Stimulated activated CD4-positive, alpha-beta T cell treated with anti-CD3 and anti-CD28 coated beads, Interleukin-15, amount 100 ng/mL, for 48 hours (primary cell): ENCODE measurements around the gene MARCHF6.
"Not testable (repeated sequence)": the region's sequence is repeated elsewhere in the genome, so short reads cannot be mapped to it uniquely, and the experiment has no call there.

Source experiments
- DNase-seq, 2 donors: peaks; one replicate each; pipeline ENCODE4 v3.0.0-alpha.2; 2020; ENCODE audit warnings: low read depth in 2 of 2

MARCHF6 gene

GRCh38 chr5:10353241-10354047, at the start of gene MARCHF6:
TSS of gene MARCHF6 (plus strand) at chr5:10353695. CDS start at chr5:10353899, 204 bp downstream.
- DNase-seq: peak; percentile 90 to 92

GRCh38 chr5:10303699-10304170, 49.8 kb upstream of the MARCHF6 start:
- no peak for DNase-seq

GRCh38 chr5:10304932-10305331, 48.6 kb upstream of the MARCHF6 start:
- DNase-seq: no peak

- DNase-seq: no peak
Measured at GRCh38 chr5:10306114-10306513, 47.4 kb upstream of the MARCHF6 start.

GRCh38 chr5:10306806-10307205, 46.7 kb upstream of the MARCHF6 start:
- no peak for DNase-seq

GRCh38 chr5:10307206-10308148, 46.0 kb upstream of the MARCHF6 start, which contains the start of gene CMBL:
TSS of gene CMBL (minus strand) at chr5:10307902. CDS start at chr5:10290762, 17,140 bp downstream.
- DNase-seq: peak in 1 of 2 donors; percentile 12

- DNase-seq: no peak
Measured at GRCh38 chr5:10308844-10309243, 44.7 kb upstream of the MARCHF6 start.

- no peak for DNase-seq
Measured at GRCh38 chr5:10310066-10310779, 43.3 kb upstream of the MARCHF6 start.

GRCh38 chr5:10310835-10311570, 42.5 kb upstream of the MARCHF6 start:
- not testable (repeated sequence) for DNase-seq

- DNase-seq: no peak
Measured at GRCh38 chr5:10311595-10312425, 41.7 kb upstream of the MARCHF6 start.

GRCh38 chr5:10315201-10315600, 38.3 kb upstream of the MARCHF6 start:
- no peak for DNase-seq

GRCh38 chr5:10315824-10316509, 37.5 kb upstream of the MARCHF6 start:
- DNase-seq: no peak

- DNase-seq: no peak
Measured at GRCh38 chr5:10317825-10318682, 35.4 kb upstream of the MARCHF6 start.

- no peak for DNase-seq
Measured at GRCh38 chr5:10319202-10319851, 34.2 kb upstream of the MARCHF6 start.

GRCh38 chr5:10320793-10321192, 32.7 kb upstream of the MARCHF6 start:
- no peak for DNase-seq

GRCh38 chr5:10321882-10322281, 31.6 kb upstream of the MARCHF6 start:
- DNase-seq: no peak

GRCh38 chr5:10323588-10324488, 29.7 kb upstream of the MARCHF6 start:
- no peak for DNase-seq
